ENCODE results near the gene WBP2NL.

DNA sequence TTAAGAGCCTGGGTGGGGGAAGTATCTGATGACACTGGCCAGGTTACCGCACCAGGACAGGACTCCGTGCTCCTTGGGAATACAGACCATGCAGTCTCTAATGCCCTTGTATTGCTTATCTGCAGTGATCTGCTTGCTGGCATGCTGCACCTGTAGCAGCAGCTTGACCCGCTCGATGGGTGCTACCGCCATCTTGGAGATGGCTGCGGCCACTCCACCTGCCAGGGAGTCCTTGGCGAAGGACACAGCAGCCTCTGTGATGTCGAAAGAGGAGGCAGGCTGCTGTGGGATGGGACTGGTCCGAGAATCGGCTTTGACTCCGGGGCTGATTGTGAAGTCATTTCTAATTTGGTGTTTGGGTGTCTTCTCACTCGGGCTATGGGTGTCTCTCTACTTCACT, 3.1 kb downstream of the WBP2NL start:
- TF ChIP-seq, protein P1, sequence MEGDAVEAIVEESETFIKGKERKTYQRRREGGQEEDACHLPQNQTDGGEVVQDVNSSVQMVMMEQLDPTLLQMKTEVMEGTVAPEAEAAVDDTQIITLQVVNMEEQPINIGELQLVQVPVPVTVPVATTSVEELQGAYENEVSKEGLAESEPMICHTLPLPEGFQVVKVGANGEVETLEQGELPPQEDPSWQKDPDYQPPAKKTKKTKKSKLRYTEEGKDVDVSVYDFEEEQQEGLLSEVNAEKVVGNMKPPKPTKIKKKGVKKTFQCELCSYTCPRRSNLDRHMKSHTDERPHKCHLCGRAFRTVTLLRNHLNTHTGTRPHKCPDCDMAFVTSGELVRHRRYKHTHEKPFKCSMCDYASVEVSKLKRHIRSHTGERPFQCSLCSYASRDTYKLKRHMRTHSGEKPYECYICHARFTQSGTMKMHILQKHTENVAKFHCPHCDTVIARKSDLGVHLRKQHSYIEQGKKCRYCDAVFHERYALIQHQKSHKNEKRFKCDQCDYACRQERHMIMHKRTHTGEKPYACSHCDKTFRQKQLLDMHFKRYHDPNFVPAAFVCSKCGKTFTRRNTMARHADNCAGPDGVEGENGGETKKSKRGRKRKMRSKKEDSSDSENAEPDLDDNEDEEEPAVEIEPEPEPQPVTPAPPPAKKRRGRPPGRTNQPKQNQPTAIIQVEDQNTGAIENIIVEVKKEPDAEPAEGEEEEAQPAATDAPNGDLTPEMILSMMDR (IDR thresholded peaks at IDR 0.05; ENCODE audit: low read length): no peak
- TF ChIP-seq EZH2 (optimal IDR thresholded peaks at IDR 0.05; ENCODE audit: low read depth, low read length) (no peak), EZH2phosphoT487 (IDR thresholded peaks at IDR 0.05; ENCODE audit: low read length) (no peak)
